Colon (tissue), 2 donors: ENCODE measurements around the gene HASPIN.

ENCODE experiments used
- FAIRE-seq: peaks from 2 replicates; lab custom pipeline; 2012; peaks lifted over from hg19 to GRCh38; lab: Jason Lieb, UNC
- donor health status: control.
- donor health status: control.

The HASPIN gene

GRCh38 chr17:3738562-3739295 lies 15.0 kb downstream of the HASPIN start:
- no peak for FAIRE-seq

GRCh38 chr17:3739422-3740124 lies 15.9 kb downstream of the HASPIN start:
- FAIRE-seq = no peak

- no peak for FAIRE-seq
These were observed 16.9 kb downstream of the HASPIN start for GRCh38 chr17:3740611-3741073.

GRCh38 chr17:3744014-3744413 lies 20.3 kb downstream of the HASPIN start:
- no peak for FAIRE-seq

- FAIRE-seq = no peak
These were observed 21.4 kb downstream of the HASPIN start for GRCh38 chr17:3745071-3745470.

GRCh38 chr17:3747805-3748204 lies 24.1 kb downstream of the HASPIN start:
- FAIRE-seq = no peak

- FAIRE-seq = no peak
These were observed 24.9 kb downstream of the HASPIN start for GRCh38 chr17:3748576-3748975.

GRCh38 chr17:3750296-3750695 lies 26.6 kb downstream of the HASPIN start:
- no peak for FAIRE-seq

GRCh38 chr17:3750926-3751325 lies 27.2 kb downstream of the HASPIN start:
- FAIRE-seq = no peak

- no peak for FAIRE-seq
These were observed 28.1 kb downstream of the HASPIN start for GRCh38 chr17:3751836-3752235.

GRCh38 chr17:3753624-3754023 lies 29.9 kb downstream of the HASPIN start:
- no peak for FAIRE-seq

GRCh38 chr17:3754066-3754457 lies 30.4 kb downstream of the HASPIN start:
- FAIRE-seq = no peak

- FAIRE-seq = no peak
These were observed 31.0 kb downstream of the HASPIN start for GRCh38 chr17:3754458-3755334.

- FAIRE-seq = no peak
These were observed 31.8 kb downstream of the HASPIN start for GRCh38 chr17:3755335-3756030.

- no peak for FAIRE-seq
These were observed 36.0 kb downstream of the HASPIN start for GRCh38 chr17:3759597-3760216.

GRCh38 chr17:3761036-3761917 lies 37.6 kb downstream of the HASPIN start:
- no peak for FAIRE-seq

GRCh38 chr17:3761918-3762380 lies 38.2 kb downstream of the HASPIN start:
- FAIRE-seq = no peak

- FAIRE-seq = no peak
These were observed 39.4 kb downstream of the HASPIN start for GRCh38 chr17:3762922-3763776.

- no peak for FAIRE-seq
These were observed 40.1 kb downstream of the HASPIN start for GRCh38 chr17:3763777-3764170.
